ENCODE results near the gene PRKCA.
A peak's percentile ranks its signal among the peaks of the same experiment; 100 is the strongest.
"Not testable (repeated sequence)": the region's sequence is repeated elsewhere in the genome, so short reads cannot be mapped to it uniquely, and the experiment has no call there.

PRKCA gene

GRCh38 chr17:66347661-66348514 lies 45.5 kb downstream of the PRKCA start:
- no peak for DNase-seq (ENCODE audit: extremely low read depth, low read depth)
- TF ChIP-seq, protein P1, sequence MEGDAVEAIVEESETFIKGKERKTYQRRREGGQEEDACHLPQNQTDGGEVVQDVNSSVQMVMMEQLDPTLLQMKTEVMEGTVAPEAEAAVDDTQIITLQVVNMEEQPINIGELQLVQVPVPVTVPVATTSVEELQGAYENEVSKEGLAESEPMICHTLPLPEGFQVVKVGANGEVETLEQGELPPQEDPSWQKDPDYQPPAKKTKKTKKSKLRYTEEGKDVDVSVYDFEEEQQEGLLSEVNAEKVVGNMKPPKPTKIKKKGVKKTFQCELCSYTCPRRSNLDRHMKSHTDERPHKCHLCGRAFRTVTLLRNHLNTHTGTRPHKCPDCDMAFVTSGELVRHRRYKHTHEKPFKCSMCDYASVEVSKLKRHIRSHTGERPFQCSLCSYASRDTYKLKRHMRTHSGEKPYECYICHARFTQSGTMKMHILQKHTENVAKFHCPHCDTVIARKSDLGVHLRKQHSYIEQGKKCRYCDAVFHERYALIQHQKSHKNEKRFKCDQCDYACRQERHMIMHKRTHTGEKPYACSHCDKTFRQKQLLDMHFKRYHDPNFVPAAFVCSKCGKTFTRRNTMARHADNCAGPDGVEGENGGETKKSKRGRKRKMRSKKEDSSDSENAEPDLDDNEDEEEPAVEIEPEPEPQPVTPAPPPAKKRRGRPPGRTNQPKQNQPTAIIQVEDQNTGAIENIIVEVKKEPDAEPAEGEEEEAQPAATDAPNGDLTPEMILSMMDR (IDR thresholded peaks at IDR 0.05; ENCODE audit: low read depth, low read length) = no peak

GRCh38 chr17:66348584-66349165 lies 46.3 kb downstream of the PRKCA start:
- peak; percentile 37 for DNase-seq (ENCODE audit: extremely low read depth, low read depth)
- TF ChIP-seq, protein P1 (IDR thresholded peaks at IDR 0.05; ENCODE audit: low read depth, low read length) = no peak

DNA sequence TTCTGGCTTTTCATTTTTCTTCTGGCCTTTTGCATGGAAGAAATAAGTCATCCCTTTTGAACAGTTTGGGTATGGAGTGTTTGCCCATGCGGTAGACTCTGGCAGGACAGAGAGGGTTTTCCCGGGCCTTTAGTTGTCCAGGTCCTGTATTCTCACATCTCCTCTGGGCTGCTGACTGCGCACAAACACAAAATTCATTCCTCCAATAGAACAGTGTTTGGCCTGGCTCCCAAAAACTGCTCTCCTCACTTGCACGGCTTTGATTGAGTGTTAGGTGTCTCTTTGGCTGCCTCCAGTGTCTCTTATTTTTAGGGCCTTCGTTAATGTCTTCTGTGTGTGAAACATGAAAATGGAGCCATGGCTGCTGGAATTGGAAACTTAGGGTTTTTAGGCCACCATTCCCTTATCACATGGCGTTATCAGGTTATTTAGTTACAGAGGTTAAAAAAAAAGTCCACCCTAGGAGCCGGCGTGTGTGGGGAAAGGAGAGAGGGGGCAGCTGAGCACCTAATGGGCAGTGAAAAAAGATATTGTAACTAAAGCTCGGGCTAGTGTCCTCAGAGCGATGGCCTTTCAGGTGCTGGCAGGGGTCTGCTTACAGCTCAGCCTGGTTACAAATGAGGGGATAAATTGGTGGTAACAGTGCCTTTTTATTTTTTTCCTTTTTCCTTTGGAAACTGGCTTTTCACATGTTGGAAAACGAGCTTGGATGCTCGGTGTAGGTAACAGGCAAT lies 47.3 kb downstream of the PRKCA start:
- TF ChIP-seq, protein P1 (IDR thresholded peaks at IDR 0.05; ENCODE audit: low read depth, low read length) = no peak
- no peak for DNase-seq (ENCODE audit: extremely low read depth, low read depth)

- DNase-seq (ENCODE audit: extremely low read depth, low read depth) = not testable (repeated sequence)
Observed at GRCh38 chr17:66350576-66350975, 48.2 kb downstream of the PRKCA start.

DNA sequence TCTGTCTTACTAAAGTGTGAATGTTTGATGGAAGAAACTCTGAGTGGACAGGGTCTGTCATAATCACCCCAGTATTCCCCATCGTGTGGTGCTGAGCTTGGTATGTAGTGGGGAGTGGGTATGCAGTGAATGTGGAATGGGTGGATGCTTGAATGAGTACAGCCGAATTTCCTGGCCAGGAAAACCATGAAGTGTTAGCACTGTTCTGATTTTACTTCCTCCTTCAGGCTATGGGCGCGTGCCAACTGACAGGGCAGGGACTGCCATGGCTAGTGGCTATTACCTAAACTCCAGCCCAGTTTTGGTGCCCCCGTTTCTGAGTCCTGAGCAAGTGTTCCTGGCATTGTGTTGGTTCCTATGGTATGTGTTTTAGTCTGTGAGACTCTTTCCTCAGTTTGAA lies 48.6 kb downstream of the PRKCA start:
- TF ChIP-seq, protein P1 (IDR thresholded peaks at IDR 0.05; ENCODE audit: low read depth, low read length) = no peak
- no peak for DNase-seq (ENCODE audit: extremely low read depth, low read depth)

GRCh38 chr17:66351701-66352100 lies 49.3 kb downstream of the PRKCA start:
- TF ChIP-seq, protein P1 (IDR thresholded peaks at IDR 0.05; ENCODE audit: low read depth, low read length) = no peak

GRCh38 chr17:66353937-66354401 lies 51.6 kb downstream of the PRKCA start:
- TF ChIP-seq, protein P1 (IDR thresholded peaks at IDR 0.05; ENCODE audit: low read depth, low read length) = no peak
- peak; percentile 18 for DNase-seq (ENCODE audit: extremely low read depth, low read depth)

More at GRCh38 chr17:66351701-66352100, 49.3 kb downstream of the PRKCA start:
- no peak for DNase-seq (ENCODE audit: extremely low read depth, low read depth)

Data from AG09319 (cell line).